SK-N-SH (cell line): ENCODE data around the gene LTV1.
"Not testable (repeated sequence)": the region's sequence is repeated elsewhere in the genome, so short reads cannot be mapped to it uniquely, and the experiment has no call there.

ENCODE experiments used
- CTCF ChIP-seq: fragments of 200-600 bp; sonication (generic); IDR thresholded peaks from 2 replicates; pipeline ENCODE4 v1.6.1; 2017; ENCODE audit warnings: antibody characterized with exemption, mild to moderate bottlenecking, moderate library complexity
- ELF1 ChIP-seq: IDR thresholded peaks from 2 replicates; pipeline ENCODE4 v1.4.0; 2012
- EP300 ChIP-seq, 2 experiments: IDR thresholded peaks; 2 replicates each; pipeline versions ENCODE4 v1.4.0 to v1.6.1; 2012; ENCODE audit warnings: borderline replicate concordance in 1 of 2, low read depth in 1 of 2, low read length in 1 of 2
- EZH2phosphoT487 ChIP-seq: fragments of 200-600 bp; sonication (generic); IDR thresholded peaks from 2 replicates; pipeline ENCODE4 v1.6.1; 2017; ENCODE audit warnings: low read depth, mixed run types, mild to moderate bottlenecking, antibody characterized with exemption, moderate library complexity, borderline replicate concordance
- FOSL2 ChIP-seq: IDR thresholded peaks from 2 replicates; pipeline ENCODE4 v1.4.0; 2012; ENCODE audit warnings: low read depth, mild to moderate bottlenecking, moderate library complexity, borderline replicate concordance
- FOXM1 ChIP-seq: IDR thresholded peaks from 2 replicates; pipeline ENCODE4 v1.4.0; 2012; ENCODE audit warnings: low read depth, mild to moderate bottlenecking
- POLR2AphosphoS5 ChIP-seq: IDR thresholded peaks from 2 replicates; pipeline ENCODE4 v1.6.1; 2012; ENCODE audit warnings: low read depth, low read length
- RCOR1 ChIP-seq: fragments of 150-350 bp; IDR thresholded peaks from 2 replicates; pipeline ENCODE4 v1.6.1; 2017; ENCODE audit warnings: antibody characterized with exemption, low read length
- SIN3A ChIP-seq: IDR thresholded peaks from 2 replicates; pipeline ENCODE4 v1.6.1; 2012; ENCODE audit warnings: low read depth, mild to moderate bottlenecking, low read length, moderate library complexity, borderline replicate concordance
- SMC3 ChIP-seq: IDR thresholded peaks from 2 replicates; pipeline ENCODE4 v1.6.1; 2012; ENCODE audit warnings: low read depth, low read length, improper control_type of control experiment
- YY1 ChIP-seq: IDR thresholded peaks from 2 replicates; pipeline ENCODE4 v1.4.0; 2012; ENCODE audit warnings: low read depth, mild to moderate bottlenecking
- TF ChIP-seq, protein P1 (sequence below): IDR thresholded peaks from 2 replicates; pipeline ENCODE4; 2012
- TF ChIP-seq, protein P2 (sequence below): IDR thresholded peaks from 2 replicates; pipeline ENCODE4 v1.4.0; 2012; ENCODE audit warnings: low read depth, borderline replicate concordance
- TF ChIP-seq, protein P3 (sequence below): IDR thresholded peaks from 2 replicates; pipeline ENCODE4 v1.4.0; 2012; ENCODE audit warnings: low read depth

GRCh38 chr6:143851706-143852105 is 8.6 kb downstream of the LTV1 start:
- not testable (repeated sequence) for TF ChIP-seq FOXM1; YY1; EZH2phosphoT487; CTCF; FOSL2; RCOR1; ELF1; SIN3A; POLR2AphosphoS5; SMC3; EP300 (IDR thresholded peaks at IDR 0.05; ENCODE audit: borderline replicate concordance in 1 of 2, low read depth in 1 of 2, low read length in 1 of 2)
- TF ChIP-seq, protein P1, sequence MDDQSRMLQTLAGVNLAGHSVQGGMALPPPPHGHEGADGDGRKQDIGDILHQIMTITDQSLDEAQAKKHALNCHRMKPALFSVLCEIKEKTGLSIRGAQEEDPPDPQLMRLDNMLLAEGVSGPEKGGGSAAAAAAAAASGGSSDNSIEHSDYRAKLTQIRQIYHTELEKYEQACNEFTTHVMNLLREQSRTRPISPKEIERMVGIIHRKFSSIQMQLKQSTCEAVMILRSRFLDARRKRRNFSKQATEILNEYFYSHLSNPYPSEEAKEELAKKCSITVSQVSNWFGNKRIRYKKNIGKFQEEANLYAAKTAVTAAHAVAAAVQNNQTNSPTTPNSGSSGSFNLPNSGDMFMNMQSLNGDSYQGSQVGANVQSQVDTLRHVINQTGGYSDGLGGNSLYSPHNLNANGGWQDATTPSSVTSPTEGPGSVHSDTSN: not testable (repeated sequence)
- TF ChIP-seq, protein P2, sequence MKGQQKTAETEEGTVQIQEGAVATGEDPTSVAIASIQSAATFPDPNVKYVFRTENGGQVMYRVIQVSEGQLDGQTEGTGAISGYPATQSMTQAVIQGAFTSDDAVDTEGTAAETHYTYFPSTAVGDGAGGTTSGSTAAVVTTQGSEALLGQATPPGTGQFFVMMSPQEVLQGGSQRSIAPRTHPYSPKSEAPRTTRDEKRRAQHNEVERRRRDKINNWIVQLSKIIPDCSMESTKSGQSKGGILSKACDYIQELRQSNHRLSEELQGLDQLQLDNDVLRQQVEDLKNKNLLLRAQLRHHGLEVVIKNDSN: not testable (repeated sequence)
- TF ChIP-seq, protein P3, sequence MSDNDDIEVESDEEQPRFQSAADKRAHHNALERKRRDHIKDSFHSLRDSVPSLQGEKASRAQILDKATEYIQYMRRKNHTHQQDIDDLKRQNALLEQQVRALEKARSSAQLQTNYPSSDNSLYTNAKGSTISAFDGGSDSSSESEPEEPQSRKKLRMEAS: not testable (repeated sequence)
